ENCODE measurements around the gene KIAA0232.
"Not testable (repeated sequence)": the region's sequence is repeated elsewhere in the genome, so short reads cannot be mapped to it uniquely, and the experiment has no call there.

Gene KIAA0232

GRCh38 chr4:6887591-6888371, 105.3 kb downstream of the KIAA0232 start:
- no peak for FAIRE-seq

- FAIRE-seq: no peak
These were observed 106.1 kb downstream of the KIAA0232 start for GRCh38 chr4:6888506-6889071.

- FAIRE-seq: no peak
These were observed 106.7 kb downstream of the KIAA0232 start for GRCh38 chr4:6889101-6889735.

- FAIRE-seq: no peak
These were observed 107.3 kb downstream of the KIAA0232 start for GRCh38 chr4:6889736-6890324.

GRCh38 chr4:6890358-6890757, 107.8 kb downstream of the KIAA0232 start:
- no peak for FAIRE-seq

- FAIRE-seq: not testable (repeated sequence)
These were observed 108.4 kb downstream of the KIAA0232 start for GRCh38 chr4:6890971-6891370.

- no peak for FAIRE-seq
These were observed 109.1 kb downstream of the KIAA0232 start for GRCh38 chr4:6891436-6892170.

- FAIRE-seq: no peak
These were observed 109.8 kb downstream of the KIAA0232 start for GRCh38 chr4:6892190-6892908.

GRCh38 chr4:6892909-6893202, 110.3 kb downstream of the KIAA0232 start:
- FAIRE-seq: no peak

GRCh38 chr4:6893449-6894085, 111.0 kb downstream of the KIAA0232 start:
- FAIRE-seq: no peak

GRCh38 chr4:6894086-6894478, 111.6 kb downstream of the KIAA0232 start:
- FAIRE-seq: no peak

- no peak for FAIRE-seq
These were observed 112.3 kb downstream of the KIAA0232 start for GRCh38 chr4:6894528-6895498.

- no peak for FAIRE-seq
These were observed 113.5 kb downstream of the KIAA0232 start for GRCh38 chr4:6896035-6896434.

- FAIRE-seq: no peak
These were observed 116.2 kb downstream of the KIAA0232 start for GRCh38 chr4:6898763-6899162.

- FAIRE-seq: no peak
These were observed 117.8 kb downstream of the KIAA0232 start for GRCh38 chr4:6900181-6900812.

- FAIRE-seq: no peak
These were observed 118.4 kb downstream of the KIAA0232 start for GRCh38 chr4:6900956-6901355.

- FAIRE-seq: no peak
These were observed 119.3 kb downstream of the KIAA0232 start for GRCh38 chr4:6901669-6902317.

GRCh38 chr4:6902318-6903042, 120.0 kb downstream of the KIAA0232 start:
- no peak for FAIRE-seq
